HG02884 (cell line): Measurements from ENCODE around the gene EPHB3.

Source experiments
- ATAC-seq: cut with Tn5 transposase; IDR thresholded peaks from one replicate; pipeline ENCODE4 v1.9.1; 2021; ENCODE audit warnings: mild to moderate bottlenecking, moderate library complexity; ENCODE audit not compliant: unreplicated experiment

EPHB3 gene

GRCh38 chr3:184578822-184579221, 17.2 kb downstream of the EPHB3 start:
- ATAC-seq: no peak

GRCh38 chr3:184579513-184579912, 17.9 kb downstream of the EPHB3 start:
- no peak for ATAC-seq

- no peak for ATAC-seq
Measured at GRCh38 chr3:184580376-184580775, 18.8 kb downstream of the EPHB3 start.

GRCh38 chr3:184581331-184581855, 19.8 kb downstream of the EPHB3 start:
- no peak for ATAC-seq

GRCh38 chr3:184582646-184583577, 21.3 kb downstream of the EPHB3 start:
- ATAC-seq: no peak

- no peak for ATAC-seq
Measured at GRCh38 chr3:184583578-184584451, 22.2 kb downstream of the EPHB3 start.

- no peak for ATAC-seq
Measured at GRCh38 chr3:184584464-184584891, 22.9 kb downstream of the EPHB3 start.

GRCh38 chr3:184585545-184585944, 24.0 kb downstream of the EPHB3 start:
- no peak for ATAC-seq

- no peak for ATAC-seq
Measured at GRCh38 chr3:184586851-184587250, 25.3 kb downstream of the EPHB3 start.

- no peak for ATAC-seq
Measured at GRCh38 chr3:184588776-184589175, 27.2 kb downstream of the EPHB3 start.

GRCh38 chr3:184590795-184591194, 29.2 kb downstream of the EPHB3 start:
- ATAC-seq: no peak

GRCh38 chr3:184591789-184592188, 30.2 kb downstream of the EPHB3 start:
- ATAC-seq: no peak

- ATAC-seq: no peak
Measured at GRCh38 chr3:184592371-184593219, 31.0 kb downstream of the EPHB3 start.

- ATAC-seq: no peak
Measured at GRCh38 chr3:184593220-184593927, 31.8 kb downstream of the EPHB3 start.

- no peak for ATAC-seq
Measured at GRCh38 chr3:184593928-184594303, 32.3 kb downstream of the EPHB3 start.

- ATAC-seq: no peak
Measured at GRCh38 chr3:184594371-184595001, 32.9 kb downstream of the EPHB3 start.

- no peak for ATAC-seq
Measured at GRCh38 chr3:184595726-184596125, 34.1 kb downstream of the EPHB3 start.

GRCh38 chr3:184596233-184596632, 34.6 kb downstream of the EPHB3 start:
- no peak for ATAC-seq

- no peak for ATAC-seq
Measured at GRCh38 chr3:184596886-184597575, 35.4 kb downstream of the EPHB3 start.
